ENCODE data around the gene PTPN18.
"Not testable (repeated sequence)": the region's sequence is repeated elsewhere in the genome, so short reads cannot be mapped to it uniquely, and the experiment has no call there.

GRCh38 chr2:130418845-130419244, 63.0 kb downstream of the PTPN18 start:
- TF ChIP-seq, protein P1, sequence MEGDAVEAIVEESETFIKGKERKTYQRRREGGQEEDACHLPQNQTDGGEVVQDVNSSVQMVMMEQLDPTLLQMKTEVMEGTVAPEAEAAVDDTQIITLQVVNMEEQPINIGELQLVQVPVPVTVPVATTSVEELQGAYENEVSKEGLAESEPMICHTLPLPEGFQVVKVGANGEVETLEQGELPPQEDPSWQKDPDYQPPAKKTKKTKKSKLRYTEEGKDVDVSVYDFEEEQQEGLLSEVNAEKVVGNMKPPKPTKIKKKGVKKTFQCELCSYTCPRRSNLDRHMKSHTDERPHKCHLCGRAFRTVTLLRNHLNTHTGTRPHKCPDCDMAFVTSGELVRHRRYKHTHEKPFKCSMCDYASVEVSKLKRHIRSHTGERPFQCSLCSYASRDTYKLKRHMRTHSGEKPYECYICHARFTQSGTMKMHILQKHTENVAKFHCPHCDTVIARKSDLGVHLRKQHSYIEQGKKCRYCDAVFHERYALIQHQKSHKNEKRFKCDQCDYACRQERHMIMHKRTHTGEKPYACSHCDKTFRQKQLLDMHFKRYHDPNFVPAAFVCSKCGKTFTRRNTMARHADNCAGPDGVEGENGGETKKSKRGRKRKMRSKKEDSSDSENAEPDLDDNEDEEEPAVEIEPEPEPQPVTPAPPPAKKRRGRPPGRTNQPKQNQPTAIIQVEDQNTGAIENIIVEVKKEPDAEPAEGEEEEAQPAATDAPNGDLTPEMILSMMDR (conservative IDR thresholded peaks at IDR 0.05 in 1 of 2, IDR thresholded peaks at IDR 0.05 in 1 of 2; ENCODE audit: extremely low read depth in 1 of 2, insufficient read depth in 1 of 2, low read depth in 1 of 2, low read length in 2 of 2), result not testable (repeated sequence)
- not testable (repeated sequence) for TF ChIP-seq EZH2 (IDR thresholded peaks at IDR 0.05; ENCODE audit: borderline replicate concordance, low read length)
